GM15510 (cell line): ENCODE measurements around the gene CD163L1.

Experiments used
- POLR2A ChIP-seq: IDR thresholded peaks from 3 replicates; pipeline ENCODE4 v1.6.1; 2011; ENCODE audit warnings: borderline replicate concordance; ENCODE audit not compliant: insufficient read length; ENCODE audit errors: extremely low read depth

CD163L1 gene

DNA sequence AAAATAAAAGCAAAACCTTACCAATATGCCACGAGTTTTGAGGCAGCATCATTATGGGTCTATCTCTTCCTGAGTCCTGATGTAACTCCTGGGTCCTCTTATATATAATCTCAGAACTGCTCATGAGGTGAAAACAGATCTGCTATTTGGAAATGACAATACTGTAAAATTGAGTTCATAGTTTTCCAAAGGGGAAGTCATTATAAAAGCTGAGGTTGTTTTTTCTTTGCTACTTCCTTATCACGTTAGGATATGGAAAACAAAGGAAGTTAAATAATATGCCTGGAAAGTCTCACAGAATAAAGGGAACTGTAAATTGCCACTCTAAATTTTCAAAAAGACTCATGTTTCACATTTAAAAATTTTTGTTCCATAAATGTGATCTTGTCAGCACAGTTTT, at the start of gene CD163L1:
Gene CD163L1 (minus strand): TSS at position 78 of the 400 bp plus-strand sequence. CDS start 26 bp downstream, at position 52.
- TF ChIP-seq POLR2A = no peak

DNA sequence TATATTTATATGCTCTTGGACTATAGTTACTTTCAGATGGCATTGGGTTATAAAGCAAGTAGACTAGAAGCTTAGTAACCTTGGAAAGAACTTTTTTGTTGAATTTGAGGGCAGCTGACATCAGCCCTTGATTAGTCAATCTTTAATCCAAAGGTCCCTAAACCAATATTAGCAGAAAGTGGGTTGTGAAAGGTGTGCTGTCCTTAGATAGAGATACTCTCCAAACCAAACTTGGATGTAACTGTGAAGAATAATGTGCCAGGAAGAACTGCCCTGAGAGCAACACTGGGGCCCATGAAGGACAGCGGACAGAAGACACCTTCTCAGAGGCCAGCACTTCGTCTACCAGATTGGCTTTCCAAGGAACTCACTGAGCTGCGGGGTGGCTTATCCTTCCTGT, 49.1 kb upstream of the CD163L1 start:
- TF ChIP-seq POLR2A = no peak

DNA sequence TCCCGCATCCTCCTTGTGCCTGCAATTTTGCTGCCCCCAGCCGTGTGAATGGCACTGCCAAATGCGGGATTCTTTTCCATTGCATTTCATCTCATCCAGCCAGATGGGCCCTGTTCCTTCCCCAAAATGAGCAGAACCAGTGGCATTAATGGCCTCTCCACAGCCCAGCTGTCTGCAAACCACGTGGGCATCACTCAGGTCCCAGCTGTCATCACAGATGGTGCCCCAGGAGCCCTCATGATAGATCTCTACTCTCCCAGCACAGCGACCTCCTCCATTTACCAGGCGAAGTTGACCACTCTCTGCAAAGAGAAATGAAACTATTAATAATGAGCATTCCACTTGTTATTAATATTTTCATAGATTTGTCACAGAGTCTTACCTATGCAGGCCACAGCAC, 42.6 kb upstream of the CD163L1 start:
- TF ChIP-seq POLR2A = no peak

DNA sequence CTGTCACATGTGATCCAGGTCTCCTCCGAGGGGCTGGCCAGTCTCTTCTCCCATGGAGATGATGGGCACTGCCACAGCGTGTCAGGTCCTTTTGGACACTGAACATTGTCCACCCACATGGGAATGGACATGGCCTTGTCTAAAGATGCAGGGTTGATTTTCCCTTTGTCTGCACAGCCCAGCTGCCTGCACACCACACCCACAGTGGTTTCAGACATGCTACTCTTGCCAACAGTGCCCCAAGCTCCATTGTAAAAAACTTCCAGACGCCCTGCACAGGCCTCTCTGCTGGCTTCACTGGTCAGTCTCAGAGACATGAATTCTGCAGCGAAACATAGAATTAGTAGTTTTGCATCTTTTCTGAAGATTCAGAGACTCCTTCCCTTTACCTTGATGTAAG, 41.1 kb upstream of the CD163L1 start:
- no peak for TF ChIP-seq POLR2A

DNA sequence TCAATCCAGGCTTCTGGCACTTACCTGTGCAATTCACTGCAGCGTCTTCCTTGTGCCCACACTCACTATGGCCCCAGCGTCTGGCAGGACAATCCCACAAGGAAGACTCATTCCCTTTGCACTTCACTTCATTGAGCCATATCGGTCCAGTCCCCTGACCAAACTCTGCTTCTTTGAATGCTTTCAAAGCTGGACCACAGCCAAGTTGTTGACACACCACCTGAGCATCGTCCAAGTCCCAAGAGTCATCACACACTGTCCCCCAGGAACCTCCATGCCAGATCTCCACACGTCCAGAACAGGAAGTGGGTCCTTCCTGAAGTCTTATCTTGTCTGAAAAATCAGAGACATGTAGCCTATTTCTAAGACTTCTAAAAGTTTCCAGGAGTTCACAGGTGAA, 39.4 kb upstream of the CD163L1 start:
- TF ChIP-seq POLR2A = no peak

DNA sequence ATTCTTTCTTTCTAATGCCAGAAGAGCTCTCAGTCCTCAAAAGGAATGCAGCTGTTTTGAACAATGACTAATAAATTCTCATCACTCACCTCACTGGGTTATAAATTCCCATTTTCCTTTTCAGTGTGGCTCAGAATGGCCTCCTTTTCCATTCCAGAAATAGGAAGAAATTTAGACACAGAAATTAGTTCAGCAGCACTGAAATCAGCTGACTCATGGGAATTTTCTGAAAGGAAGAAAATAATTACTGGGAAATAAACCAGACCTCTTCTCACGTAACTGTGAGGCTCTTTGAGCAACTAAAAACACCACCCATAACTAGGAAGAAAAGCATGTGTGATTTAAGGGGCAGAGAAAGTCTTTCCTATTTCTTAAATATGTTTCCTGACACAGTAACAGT, 35.8 kb upstream of the CD163L1 start:
- no peak for TF ChIP-seq POLR2A

DNA sequence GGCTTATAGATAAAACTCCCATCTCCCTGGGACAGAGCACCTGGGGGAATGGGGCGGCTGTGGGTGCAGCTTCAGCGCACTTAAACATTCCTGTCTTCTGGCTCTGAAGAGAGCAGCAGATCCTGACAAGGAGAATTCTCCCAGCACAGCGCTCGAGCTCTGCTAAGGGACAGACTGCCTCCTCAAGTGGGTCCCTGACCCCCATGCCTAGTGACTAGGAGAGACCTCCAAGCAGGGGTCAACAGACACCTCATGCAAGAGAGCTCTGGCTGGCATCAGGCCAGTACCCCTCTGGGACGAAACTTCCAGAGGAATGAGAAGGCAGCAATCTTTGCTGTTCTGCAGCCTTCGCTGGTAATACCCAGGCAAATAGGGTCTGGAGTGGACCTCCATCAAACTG, 28.1 kb upstream of the CD163L1 start:
- TF ChIP-seq POLR2A = no peak

DNA sequence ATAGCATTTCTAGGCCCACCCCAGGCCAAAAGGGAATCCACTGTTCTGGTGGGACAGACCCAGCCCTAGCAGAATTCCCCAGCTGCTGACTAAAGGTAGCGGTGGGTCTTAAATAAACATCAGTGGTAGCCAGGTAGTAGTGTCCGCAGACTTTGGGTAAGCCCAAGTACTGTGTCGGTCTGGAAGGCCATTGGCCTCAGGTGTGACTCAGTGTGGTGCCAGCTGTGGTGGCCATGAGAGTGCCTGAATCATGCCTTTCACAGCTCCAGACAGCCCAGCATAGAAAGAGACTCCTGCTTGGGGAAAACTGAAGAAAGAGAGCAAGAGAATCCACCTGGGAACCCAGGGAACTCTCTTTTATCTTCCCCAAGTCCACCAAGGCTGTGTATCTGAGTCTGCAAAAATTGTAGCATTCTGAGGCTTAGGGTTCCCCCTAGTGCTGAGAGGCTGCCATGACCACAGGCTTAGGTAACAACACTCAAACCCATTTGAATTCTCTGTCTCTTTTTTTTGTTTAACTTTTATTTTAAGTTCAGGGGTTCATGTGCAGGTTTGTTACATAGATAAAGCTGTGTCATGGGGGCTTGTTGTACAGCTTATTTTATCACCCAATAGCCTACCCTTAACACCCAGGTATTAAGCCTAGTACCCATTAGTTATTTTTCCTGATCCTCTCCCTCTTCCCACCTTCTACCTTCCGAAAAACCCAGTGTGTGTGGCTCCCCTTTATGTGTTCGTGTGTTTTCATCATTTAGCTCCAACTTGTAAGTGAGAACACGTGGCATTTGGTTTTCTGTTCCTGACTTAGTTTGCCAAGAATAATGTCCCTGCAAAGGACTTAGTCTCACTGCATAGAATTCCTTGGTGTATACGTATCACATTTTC, 16.7 kb upstream of the CD163L1 start:
- TF ChIP-seq POLR2A = no peak

DNA sequence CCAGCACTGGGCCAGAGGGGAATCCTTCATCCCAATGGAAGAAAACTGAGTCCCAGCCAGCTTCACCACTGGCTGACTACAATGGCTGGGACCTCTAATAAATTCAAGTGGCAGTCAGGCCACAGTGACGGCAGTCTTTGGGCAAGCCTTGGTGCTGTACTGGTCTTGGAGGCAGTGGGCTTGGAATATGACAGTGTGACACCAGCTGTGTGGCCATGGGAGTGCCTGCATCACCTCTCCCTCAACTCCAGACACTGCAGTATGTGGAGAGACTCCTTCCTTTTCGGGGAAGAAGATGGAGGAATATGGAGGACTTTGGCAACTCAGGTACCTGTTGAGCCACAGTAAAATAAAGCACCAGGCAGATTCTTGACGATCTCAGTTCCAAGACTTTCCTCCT, 16.0 kb upstream of the CD163L1 start:
- no peak for TF ChIP-seq POLR2A

DNA sequence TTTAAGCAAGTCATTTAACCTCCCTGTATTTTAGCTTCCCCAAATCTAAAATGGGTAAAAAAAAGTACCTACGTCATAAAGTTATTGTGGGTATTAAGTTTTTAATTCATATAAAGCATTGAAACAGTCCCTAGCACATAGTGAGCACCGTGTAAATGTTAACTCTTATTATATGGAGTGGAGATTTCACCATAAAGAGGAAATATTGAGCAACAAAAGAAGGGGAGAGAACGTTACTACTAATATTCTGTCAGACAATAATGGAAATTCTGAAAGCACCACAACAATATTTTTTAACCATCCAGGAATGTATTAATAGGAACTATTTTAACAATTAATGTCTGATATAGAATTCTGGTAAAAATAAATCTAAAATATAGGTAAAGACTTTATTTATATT, 7.8 kb upstream of the CD163L1 start:
- no peak for TF ChIP-seq POLR2A

DNA sequence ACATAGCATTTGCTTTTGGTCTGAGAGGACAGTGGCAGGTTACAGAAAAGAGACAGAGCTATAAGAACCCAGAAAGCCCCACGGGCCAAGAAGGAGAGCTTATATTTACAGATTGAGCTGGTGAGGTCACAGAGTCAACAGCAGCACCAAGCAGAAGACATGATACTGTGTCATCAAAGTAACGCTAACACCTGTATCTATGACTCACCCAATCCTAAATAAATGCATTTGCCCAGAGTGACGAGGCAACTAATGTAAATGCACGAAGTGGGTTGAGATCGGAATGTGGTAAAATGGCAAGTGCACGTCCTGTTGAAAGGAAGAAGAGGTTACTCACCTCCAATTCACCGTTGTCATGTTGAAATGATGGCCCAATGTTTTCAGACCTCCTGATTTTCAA, 6.7 kb upstream of the CD163L1 start:
- TF ChIP-seq POLR2A = no peak

DNA sequence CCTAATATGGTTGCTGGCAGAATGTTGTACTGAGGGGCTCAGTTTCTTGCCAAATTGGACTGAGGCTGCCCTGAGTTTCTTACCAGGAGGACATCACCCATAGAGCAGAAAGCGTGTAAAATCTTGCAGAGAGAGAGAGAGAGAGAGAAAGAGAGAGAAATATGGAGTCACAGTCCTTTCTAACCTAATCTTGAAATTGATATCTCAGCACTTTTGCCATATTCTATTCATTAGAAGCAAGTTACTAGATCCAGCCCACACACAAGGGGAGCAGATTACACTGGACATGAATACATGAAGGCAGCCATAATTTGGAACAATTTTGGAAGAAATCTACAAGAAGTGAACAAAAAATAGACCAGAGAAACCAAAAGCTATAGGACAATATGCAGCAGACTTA, 4.1 kb upstream of the CD163L1 start:
- TF ChIP-seq POLR2A = no peak

DNA sequence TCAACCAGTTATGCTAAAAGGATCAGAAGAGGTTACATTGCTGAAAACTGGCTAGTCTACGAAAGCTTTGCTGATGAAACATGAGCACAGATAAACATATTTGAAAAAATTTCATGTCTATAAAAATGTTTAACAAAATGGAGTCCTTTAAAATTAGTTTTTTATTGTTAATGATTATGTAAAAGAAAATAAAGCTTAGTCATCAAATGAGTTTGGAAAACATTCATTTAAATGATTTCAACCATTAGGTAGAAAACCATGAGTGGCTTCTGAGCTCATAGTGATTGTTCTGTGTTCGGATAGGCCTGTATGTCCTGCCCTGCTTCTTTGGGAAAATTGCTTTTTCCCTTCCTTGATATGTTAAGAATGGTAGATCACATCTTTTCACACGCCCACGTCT, 584 bp upstream of the CD163L1 start:
- no peak for TF ChIP-seq POLR2A

DNA sequence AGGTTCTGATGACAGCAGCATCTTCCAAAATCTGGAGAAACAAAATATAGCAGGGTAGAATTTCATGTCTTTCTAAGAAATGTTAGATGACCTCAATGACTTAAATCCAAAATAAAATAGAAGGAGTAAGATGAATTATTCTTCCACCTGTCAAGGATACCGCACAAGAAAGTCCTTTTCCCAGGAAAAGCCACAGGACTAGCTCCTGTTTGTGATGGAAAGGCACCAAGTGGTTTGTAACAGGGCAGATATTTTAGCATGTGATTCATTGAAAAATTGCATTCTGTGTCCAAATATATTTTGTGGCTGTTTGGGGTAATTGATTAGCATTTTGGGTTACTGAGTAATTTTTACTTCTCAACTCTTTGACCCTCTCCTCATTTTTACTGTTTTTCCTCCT, 2.7 kb downstream of the CD163L1 start:
- no peak for TF ChIP-seq POLR2A

DNA sequence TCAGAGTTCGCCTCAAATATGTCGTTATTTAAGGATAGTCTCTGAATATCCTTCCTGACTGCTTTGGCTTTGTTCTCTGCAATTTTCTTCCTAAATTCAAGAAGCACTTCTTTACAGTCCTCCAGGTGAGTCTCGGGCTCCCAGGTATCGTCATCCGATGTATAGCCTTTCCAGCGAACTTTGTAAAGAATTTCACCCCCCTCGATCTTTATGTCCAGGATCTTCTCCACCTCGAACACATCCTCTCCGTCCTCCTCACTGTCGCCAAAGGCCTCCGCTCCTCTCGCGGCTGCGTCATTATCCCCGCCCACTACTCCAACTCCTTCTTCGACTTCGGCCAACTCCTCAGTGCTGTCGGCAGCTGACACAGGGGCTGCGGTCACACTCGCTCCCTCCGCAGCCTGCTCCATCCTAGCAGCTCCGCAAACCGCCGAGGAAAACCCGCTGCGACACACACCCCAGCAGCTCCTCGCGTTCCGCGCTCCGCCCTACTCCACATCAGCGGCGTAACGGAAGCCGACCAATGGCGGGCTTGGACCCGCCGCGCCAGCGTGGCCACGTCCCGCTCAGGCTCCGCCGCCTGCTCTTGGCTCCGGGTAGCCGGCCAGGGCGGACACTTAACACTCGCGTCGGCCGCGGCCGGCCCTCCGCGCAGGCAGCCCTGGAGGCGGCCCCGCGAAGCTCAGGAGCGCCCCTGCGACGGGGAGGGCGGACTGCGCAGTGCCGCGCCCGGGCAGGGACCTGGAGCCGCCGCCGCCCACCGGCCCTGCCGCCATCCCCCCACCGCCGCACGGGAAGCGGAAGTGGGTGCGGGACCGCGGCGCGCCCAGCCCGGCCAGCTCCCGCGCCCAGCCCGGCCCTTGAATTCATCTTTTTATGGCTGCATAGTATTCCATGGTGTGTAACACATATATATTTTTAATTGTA, 4.1 kb downstream of the CD163L1 start:
- no peak for TF ChIP-seq POLR2A
